Thyroid gland (tissue), 4 donors: ENCODE data around the gene POC1B.

Experiments used
- CTCF ChIP-seq, 6 experiments: fragments of 200-600 bp in 3 of 6; fragments of 450-650 bp in 3 of 6; sonication (generic) in 3 of 6; IDR thresholded peaks; one replicate each; pipeline ENCODE4 v1.5.1; 2016 to 2019; ENCODE audit warnings: antibody characterized with exemption in 6 of 6, mild to moderate bottlenecking in 2 of 6, inconsistent platforms in 1 of 6, moderate library complexity in 1 of 6
- POLR2A ChIP-seq, 2 donors: fragments of 450-650 bp; IDR thresholded peaks; one replicate each; pipeline ENCODE4 v1.6.1; 2017; ENCODE audit warnings: antibody characterized with exemption in 2 of 2, mild to moderate bottlenecking in 2 of 2, moderate library complexity in 1 of 2

DNA sequence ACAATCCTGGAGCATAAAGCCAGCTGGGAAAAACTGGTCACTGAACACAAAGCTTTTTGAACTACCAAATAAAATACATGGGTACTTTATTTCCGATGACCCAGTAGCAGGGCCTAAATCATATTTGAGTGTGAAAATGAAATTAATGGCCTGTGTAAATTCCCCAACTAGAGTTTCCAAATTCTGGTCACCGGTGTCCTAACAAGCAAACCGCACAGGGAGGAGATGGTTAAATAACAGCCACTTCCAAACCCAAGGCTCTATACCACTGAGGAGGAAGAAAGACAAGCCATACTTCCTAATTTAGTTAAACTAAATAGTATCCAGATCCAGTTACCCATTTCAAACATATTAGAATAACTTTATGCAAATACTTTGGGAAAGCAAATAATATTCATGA, 133.5 kb downstream of the POC1B start:
- TF ChIP-seq POLR2A (IDR thresholded peaks at IDR 0.05) (no peak), CTCF (IDR thresholded peaks at IDR 0.05) (no peak)
